Measurements from ENCODE around the gene TMPRSS11E. TPM values are rescaled to one million over a fixed set of nuclear protein-coding genes. Genes with fewer than 3 reads are reported as not detected.

The TMPRSS11E gene
- total RNA-seq, 4 donors from 2014 or later, result 2.3 to 11.9 (median 6.4) TPM

DNA sequence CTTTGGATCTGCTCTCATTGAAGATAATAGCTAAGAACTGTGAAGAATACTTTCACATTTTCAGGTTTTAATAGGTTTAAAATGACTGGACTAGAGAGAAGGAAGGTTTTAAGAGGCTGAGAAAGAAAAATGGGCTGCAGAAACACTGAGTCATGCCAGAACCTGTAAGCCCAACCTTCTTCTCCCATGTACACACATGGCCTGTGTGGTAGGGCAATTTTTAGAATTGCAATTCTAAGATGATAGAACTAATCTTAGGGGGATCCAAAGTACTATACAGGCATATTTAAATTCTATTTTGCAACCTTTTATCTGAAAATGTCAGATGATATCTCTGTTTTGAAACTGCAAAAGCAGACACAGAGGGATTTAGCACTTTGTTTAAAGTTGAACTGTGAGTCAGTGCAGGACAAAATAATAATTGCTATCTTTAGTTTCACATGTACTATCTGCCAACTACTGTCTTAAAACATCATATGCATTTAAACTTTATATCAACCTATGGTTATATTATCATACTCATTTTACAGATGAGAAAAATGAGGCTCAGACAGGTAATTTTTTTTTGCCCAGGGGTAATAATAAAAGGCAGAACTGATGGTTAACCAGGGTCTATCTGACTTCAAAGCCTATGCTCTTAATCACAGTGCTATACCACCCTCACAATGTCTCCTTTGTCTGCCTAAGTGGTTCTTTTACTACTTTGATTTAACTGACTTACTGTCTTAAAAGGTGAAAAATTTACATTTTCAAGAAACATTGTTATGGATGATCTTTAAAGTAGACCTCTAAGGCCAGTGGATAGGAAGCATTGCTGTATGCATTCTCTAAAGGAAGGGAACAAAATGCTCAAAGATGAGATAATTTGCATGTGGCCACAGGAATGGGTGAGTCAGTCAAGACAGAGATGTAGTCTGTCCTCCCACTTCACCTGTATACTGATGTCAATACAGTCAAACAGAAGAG, 4.3 kb downstream of the TMPRSS11E start:
- TF ChIP-seq, protein P1, sequence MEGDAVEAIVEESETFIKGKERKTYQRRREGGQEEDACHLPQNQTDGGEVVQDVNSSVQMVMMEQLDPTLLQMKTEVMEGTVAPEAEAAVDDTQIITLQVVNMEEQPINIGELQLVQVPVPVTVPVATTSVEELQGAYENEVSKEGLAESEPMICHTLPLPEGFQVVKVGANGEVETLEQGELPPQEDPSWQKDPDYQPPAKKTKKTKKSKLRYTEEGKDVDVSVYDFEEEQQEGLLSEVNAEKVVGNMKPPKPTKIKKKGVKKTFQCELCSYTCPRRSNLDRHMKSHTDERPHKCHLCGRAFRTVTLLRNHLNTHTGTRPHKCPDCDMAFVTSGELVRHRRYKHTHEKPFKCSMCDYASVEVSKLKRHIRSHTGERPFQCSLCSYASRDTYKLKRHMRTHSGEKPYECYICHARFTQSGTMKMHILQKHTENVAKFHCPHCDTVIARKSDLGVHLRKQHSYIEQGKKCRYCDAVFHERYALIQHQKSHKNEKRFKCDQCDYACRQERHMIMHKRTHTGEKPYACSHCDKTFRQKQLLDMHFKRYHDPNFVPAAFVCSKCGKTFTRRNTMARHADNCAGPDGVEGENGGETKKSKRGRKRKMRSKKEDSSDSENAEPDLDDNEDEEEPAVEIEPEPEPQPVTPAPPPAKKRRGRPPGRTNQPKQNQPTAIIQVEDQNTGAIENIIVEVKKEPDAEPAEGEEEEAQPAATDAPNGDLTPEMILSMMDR (IDR thresholded peaks at IDR 0.05), result no peak
- no peak for TF ChIP-seq POLR2A (IDR thresholded peaks at IDR 0.05)
- H3K4me3 ChIP-seq (ENCODE audit: low read depth, poor library complexity, severe bottlenecking), result no peak overlapping the region

GRCh38 chr4:68460085-68460484, 12.8 kb downstream of the TMPRSS11E start:
- no peak overlapping the region for H3K4me3 ChIP-seq (ENCODE audit: low read depth, poor library complexity, severe bottlenecking)
- TF ChIP-seq, protein P1 (IDR thresholded peaks at IDR 0.05), result no peak
- no peak for TF ChIP-seq POLR2A (IDR thresholded peaks at IDR 0.05)
- no peak for DNase-seq (ENCODE audit: low spot score in 2 of 2)
- 71 to 74% methylated on average over 7 of the region's 7 CpGs for WGBS, 2 donors
- intact Hi-C loops (cut with DNase I; ENCODE audit: low total_unique reads), result no loop called here

More for the DNA sequence above, 4.3 kb downstream of the TMPRSS11E start:
- DNase-seq (ENCODE audit: low spot score in 2 of 2), result no peak
- intact Hi-C loops (cut with DNase I; ENCODE audit: low total_unique reads), result no loop called here

DNA sequence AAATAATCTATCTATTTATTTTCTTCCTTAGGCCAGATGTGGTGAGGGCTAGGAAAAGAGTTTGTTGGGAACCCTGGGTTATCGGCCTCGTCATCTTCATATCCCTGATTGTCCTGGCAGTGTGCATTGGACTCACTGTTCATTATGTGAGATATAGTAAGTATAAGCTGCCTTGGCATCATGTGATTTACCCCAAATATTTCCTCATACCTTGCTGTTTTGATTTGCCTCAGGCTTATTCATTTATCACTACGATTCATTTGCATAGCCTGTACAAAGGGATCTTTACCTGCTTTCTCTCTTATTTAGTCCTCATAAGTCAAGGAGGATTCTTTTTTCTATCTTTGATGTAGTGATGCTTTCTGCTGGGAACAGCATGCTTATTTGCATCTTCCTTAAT, 14.5 kb downstream of the TMPRSS11E start:
- H3K4me3 ChIP-seq (ENCODE audit: low read depth, poor library complexity, severe bottlenecking), result no peak overlapping the region
- intact Hi-C loops (cut with DNase I; ENCODE audit: low total_unique reads), result no loop called here
- WGBS, 2 donors, result 68 to 73% methylated on average over 3 of the region's 3 CpGs
- no peak for DNase-seq (ENCODE audit: low spot score in 2 of 2)
- TF ChIP-seq POLR2A (IDR thresholded peaks at IDR 0.05), result no peak

DNA sequence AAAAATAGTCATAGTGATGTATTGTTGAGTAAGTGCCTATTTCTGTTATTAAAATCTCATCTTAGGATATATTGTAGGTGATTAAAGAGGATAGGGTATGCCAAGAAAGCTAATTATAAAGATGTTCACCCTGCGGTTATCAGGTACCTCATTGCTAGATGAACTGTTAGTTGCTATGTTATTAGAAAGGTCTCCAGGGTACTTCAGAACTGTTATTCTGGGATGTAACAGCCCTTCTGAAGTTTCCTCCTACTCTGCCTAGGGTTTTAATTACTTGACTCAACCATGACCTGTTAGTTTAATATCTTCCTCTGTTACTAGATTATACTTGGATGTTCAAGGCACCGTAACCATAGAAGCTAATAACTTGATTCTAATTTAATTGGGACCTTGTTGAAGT, 15.4 kb downstream of the TMPRSS11E start:
- no peak for TF ChIP-seq POLR2A (IDR thresholded peaks at IDR 0.05)
- TF ChIP-seq, protein P1 (IDR thresholded peaks at IDR 0.05), result no peak
- 50 to 52% methylated on average over 2 of the region's 2 CpGs for WGBS, 2 donors
- DNase-seq (ENCODE audit: low spot score in 2 of 2), result no peak
- H3K4me3 ChIP-seq (ENCODE audit: low read depth, poor library complexity, severe bottlenecking), result no peak overlapping the region
- intact Hi-C loops (cut with DNase I; ENCODE audit: low total_unique reads), result no loop called here

DNA sequence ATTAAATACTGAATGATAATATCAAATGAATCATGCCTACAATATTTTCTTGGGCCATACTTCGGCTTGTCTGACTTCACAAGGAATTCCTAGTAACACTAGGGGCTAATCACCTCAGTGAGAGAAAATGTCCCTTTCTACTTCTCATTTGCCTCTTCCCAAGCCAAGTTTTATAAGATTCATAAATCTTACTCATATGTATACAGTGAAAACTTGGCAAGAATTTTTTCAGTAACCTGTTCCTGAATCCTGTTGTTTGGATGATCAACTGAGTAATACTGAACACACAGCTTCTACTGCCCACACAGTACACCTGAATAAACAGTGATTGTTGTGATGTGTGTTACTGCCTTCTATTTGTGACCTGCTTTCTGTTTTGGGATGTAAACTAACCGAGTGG, 16.5 kb downstream of the TMPRSS11E start:
- 50 to 56% methylated on average over 2 of the region's 2 CpGs for WGBS, 2 donors
- TF ChIP-seq, protein P1 (IDR thresholded peaks at IDR 0.05), result no peak
- no peak for TF ChIP-seq POLR2A (IDR thresholded peaks at IDR 0.05)
- H3K4me3 ChIP-seq (ENCODE audit: low read depth, poor library complexity, severe bottlenecking), result no peak overlapping the region
- no peak for DNase-seq (ENCODE audit: low spot score in 2 of 2)
- intact Hi-C loops (cut with DNase I; ENCODE audit: low total_unique reads), result no loop called here

- 73 to 89% methylated on average over 1 of the region's 1 CpG for WGBS, 2 donors
- no peak overlapping the region for H3K4me3 ChIP-seq (ENCODE audit: low read depth, poor library complexity, severe bottlenecking)
- no peak for DNase-seq (ENCODE audit: low spot score in 2 of 2)
- no peak for TF ChIP-seq POLR2A (IDR thresholded peaks at IDR 0.05)
- TF ChIP-seq, protein P1 (IDR thresholded peaks at IDR 0.05), result no peak
- intact Hi-C loops (cut with DNase I; ENCODE audit: low total_unique reads), result no loop called here
Measured at GRCh38 chr4:68465058-68465457, 17.8 kb downstream of the TMPRSS11E start.

All from lower leg skin (tissue), 4 donors.